Endodermal cell (in vitro differentiated cells): Measurements from ENCODE around the gene NEAT1. TPM values are rescaled to one million over a fixed set of nuclear protein-coding genes. Genes with fewer than 3 reads are reported as not detected.
"Not testable (repeated sequence)": the region's sequence is repeated elsewhere in the genome, so short reads cannot be mapped to it uniquely, and the experiment has no call there.

Experiments used
- DNase-seq: peaks from one replicate; pipeline ENCODE4 v3.0.0-alpha.2; 2017
- H3K27ac ChIP-seq: 2 replicates; pipeline ENCODE4 v1.5.1; 2013; ENCODE audit warnings: mild to moderate bottlenecking, low read depth, low read length, moderate library complexity
- H3K27me3 ChIP-seq: 2 replicates; pipeline ENCODE4 v1.6.1; 2013; ENCODE audit warnings: mild to moderate bottlenecking, low read length, moderate library complexity; ENCODE audit not compliant: insufficient read depth, control insufficient read depth, poor library complexity, severe bottlenecking
- H3K36me3 ChIP-seq: 2 replicates; pipeline ENCODE4 v1.7.0; 2013; ENCODE audit warnings: mild to moderate bottlenecking, low read length, moderate library complexity; ENCODE audit not compliant: control insufficient read depth, insufficient read depth
- H3K4me1 ChIP-seq: one replicate; pipeline ENCODE4 v1.7.0; 2013; ENCODE audit warnings: low read length; ENCODE audit not compliant: control insufficient read depth, insufficient read depth
- H3K4me3 ChIP-seq: 2 replicates; pipeline ENCODE4 v1.5.1; 2013; ENCODE audit warnings: mild to moderate bottlenecking, low read length, moderate library complexity
- H3K9ac ChIP-seq: 2 replicates; pipeline ENCODE4 v1.6.1; 2013; ENCODE audit warnings: mild to moderate bottlenecking, low read length, moderate library complexity; ENCODE audit not compliant: poor library complexity, severe bottlenecking; ENCODE audit errors: extremely low read depth
- H3K9me3 ChIP-seq: 2 replicates; pipeline ENCODE4 v1.6.1; 2013; ENCODE audit warnings: mild to moderate bottlenecking, low read length, moderate library complexity; ENCODE audit not compliant: control insufficient read depth
- H3K27ac Mint-ChIP-seq: 2 replicates; pipeline ENCODE4 v1.8.0; 2020; ENCODE audit warnings: mixed read lengths
- H3K27me3 Mint-ChIP-seq: 2 replicates; pipeline ENCODE4 v1.8.0; 2021; ENCODE audit warnings: mild to moderate bottlenecking, mixed read lengths; ENCODE audit not compliant: insufficient read depth
- H3K36me3 Mint-ChIP-seq: 2 replicates; pipeline ENCODE4 v1.8.0; 2020; ENCODE audit warnings: low read depth, mixed read lengths
- H3K4me1 Mint-ChIP-seq: 2 replicates; pipeline ENCODE4 v1.8.0; 2020; ENCODE audit warnings: mixed read lengths
- H3K4me3 Mint-ChIP-seq: 2 replicates; pipeline ENCODE4 v1.8.0; 2020; ENCODE audit warnings: mild to moderate bottlenecking, moderate library complexity, mixed read lengths
- H3K9me3 Mint-ChIP-seq: 2 replicates; pipeline ENCODE4 v1.8.0; 2020; ENCODE audit warnings: mild to moderate bottlenecking, mixed read lengths
- WGBS, 2 experiments: methylation state at CpG; one replicate each; pipeline versions ENCODE4 v1.1.5 to v1.1.7; 2013; ENCODE audit warnings: missing lambda C conversion rate in 2 of 2, mixed read lengths in 1 of 2; ENCODE audit not compliant: insufficient coverage in 1 of 2, insufficient read length in 1 of 2; 5-methylcytosine and 5-hydroxymethylcytosine counted together
- total RNA-seq, 2 donors: library from RNA; stranded (reverse); fragmentation: NEBNext Ultra II Directional in 1 of 2; extraction: Animal tissue kit (Norgen Biotek cat#: 25700) in 1 of 2; gene quantifications; 2 replicates in 1 of 2; 3 replicates in 1 of 2; pipeline ENCODE4 v1.2.1, GENCODE V29; 2021
- TF ChIP-seq, protein P1 (sequence below): fragments of 200-600 bp; sonication (generic); conservative IDR thresholded peaks from 2 replicates; pipeline ENCODE4 v1.5.0; 2021; ENCODE audit warnings: antibody characterized with exemption, mild to moderate bottlenecking

The NEAT1 gene
- total RNA-seq, 2 donors from 2014 or later = 61.3 to 85.2 TPM

DNA sequence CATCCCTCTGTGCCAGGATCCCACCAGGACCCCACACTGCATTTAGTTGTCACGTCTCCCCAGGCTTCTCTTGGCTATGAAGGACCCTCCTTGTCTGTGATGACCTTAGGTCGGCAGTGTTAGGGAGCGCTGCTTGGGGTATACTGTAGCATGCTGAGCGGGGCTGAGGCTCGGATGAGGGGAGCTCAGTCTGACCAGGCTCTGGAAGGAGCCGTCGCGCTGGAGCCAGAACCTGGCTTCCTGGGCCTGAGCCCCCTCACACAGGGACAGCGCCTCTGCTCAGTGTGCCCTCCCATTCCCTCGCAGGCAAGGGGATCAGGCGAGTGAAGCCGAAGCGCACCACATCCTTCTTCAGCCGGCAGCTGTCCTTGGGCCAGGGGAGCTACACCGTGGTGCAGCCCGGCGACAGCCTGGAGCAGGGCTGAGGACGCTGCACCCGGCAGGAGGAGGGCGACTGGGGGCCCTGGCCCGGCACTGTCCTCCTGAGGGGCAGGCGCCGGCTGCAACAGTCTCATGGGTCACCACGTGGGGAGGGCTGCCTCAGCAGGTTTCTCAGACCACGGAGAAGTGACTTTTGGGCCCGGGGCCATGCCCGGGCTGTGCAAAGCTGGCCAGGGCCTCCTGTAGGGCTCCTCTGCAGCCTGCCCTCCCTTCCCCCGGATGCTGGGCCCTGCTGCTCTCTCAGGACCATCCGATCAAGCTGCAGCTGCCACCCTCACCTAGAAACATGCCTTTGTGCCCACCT lies 11.5 kb upstream of the NEAT1 start:
- no peak overlapping the region for H3K9ac ChIP-seq
- WGBS, 2 experiments = 90 to 93% methylated on average over 8 to 29 of the region's 29 CpGs
- Mint-ChIP-seq H3K27ac (no peak overlapping the region), H3K4me3 (no peak overlapping the region), H3K36me3 (peaks cover 37% of the 10 kb centered on the region), H3K27me3 (no peaks in the 10 kb centered on the region), H3K4me1 (peaks cover 8% of the 10 kb centered on the region), H3K9me3 (no peaks in the 10 kb centered on the region)
- TF ChIP-seq, protein P1, sequence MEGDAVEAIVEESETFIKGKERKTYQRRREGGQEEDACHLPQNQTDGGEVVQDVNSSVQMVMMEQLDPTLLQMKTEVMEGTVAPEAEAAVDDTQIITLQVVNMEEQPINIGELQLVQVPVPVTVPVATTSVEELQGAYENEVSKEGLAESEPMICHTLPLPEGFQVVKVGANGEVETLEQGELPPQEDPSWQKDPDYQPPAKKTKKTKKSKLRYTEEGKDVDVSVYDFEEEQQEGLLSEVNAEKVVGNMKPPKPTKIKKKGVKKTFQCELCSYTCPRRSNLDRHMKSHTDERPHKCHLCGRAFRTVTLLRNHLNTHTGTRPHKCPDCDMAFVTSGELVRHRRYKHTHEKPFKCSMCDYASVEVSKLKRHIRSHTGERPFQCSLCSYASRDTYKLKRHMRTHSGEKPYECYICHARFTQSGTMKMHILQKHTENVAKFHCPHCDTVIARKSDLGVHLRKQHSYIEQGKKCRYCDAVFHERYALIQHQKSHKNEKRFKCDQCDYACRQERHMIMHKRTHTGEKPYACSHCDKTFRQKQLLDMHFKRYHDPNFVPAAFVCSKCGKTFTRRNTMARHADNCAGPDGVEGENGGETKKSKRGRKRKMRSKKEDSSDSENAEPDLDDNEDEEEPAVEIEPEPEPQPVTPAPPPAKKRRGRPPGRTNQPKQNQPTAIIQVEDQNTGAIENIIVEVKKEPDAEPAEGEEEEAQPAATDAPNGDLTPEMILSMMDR = no peak
- H3K36me3 ChIP-seq = peaks cover 18% of the 10 kb centered on the region
- no peaks in the 10 kb centered on the region for H3K4me1 ChIP-seq
- no peak overlapping the region for H3K27ac ChIP-seq
- H3K27me3 ChIP-seq = no peaks in the 10 kb centered on the region
- no peak overlapping the region for H3K4me3 ChIP-seq
- DNase-seq = peak; percentile 48
- H3K9me3 ChIP-seq = no peaks in the 10 kb centered on the region

DNA sequence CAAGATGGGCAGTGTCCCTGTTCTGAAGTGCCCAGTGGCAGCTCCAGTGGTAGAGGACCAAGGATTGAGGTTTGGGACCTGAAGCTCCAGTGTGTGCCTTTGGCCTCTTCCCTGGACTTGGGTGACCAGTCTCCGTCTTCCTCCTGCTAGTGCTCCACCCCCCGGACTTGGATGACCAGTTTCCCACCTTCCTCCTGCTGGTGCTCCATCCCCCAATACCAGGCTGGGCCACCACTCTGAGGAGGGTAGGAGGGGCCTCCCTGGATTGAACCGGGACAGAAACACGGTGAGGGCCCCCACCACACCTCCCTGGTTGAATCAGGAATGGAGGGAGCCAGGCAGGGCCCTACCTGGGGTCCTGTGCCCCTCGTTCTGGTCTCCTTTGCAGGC lies 10.9 kb upstream of the NEAT1 start:
- 91 to 94% methylated on average over 3 to 5 of the region's 5 CpGs for WGBS, 2 experiments

DNA sequence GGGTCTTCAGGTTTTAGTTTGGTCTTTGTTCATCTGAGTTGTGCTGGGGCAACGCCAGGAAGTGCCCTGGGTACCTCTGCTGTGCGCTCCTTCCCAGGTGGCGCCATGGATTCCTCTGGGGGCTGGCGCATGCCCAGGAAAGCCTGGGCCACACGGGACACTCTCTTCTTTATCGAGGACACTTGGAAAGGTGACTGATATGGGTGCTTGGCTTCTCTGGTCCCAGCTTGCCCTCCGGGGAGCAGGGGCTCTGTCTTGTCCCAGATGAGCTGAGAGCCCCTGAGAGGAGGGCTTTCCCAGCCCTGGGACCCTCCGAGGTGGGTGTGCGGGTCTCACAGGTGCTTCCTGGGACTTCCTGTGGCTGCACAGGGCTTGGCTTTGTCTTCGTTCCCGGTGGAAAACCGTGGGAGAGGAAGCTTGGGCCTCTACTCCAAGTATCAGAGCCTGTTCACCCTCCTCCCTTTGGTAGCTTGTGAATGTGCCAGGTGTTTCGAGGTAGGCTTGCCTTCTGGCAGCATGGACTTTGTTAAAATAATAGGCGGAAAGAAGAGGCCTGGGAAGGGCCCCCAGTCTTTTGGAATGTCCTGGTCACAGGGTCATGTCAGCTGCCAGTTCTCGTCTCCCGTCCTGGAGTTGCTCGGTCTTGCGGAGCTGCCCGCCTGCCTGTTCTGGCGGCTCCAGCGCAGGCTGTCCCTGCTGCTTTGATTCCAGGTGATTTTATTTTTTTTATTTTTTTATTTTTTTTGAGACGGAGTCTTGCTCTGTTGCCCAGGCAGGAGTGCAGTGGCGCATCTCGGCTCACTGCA lies 10.1 kb upstream of the NEAT1 start:
- Histone ChIP-seq H3K36me3 (peaks cover 18% of the 10 kb centered on the region), H3K4me3 (no peak overlapping the region), H3K9me3 (no peaks in the 10 kb centered on the region), H3K9ac (no peak overlapping the region), H3K4me1 (no peaks in the 10 kb centered on the region), H3K27me3 (no peaks in the 10 kb centered on the region), H3K27ac (no peak overlapping the region)
- peaks cover 20% of the 10 kb centered on the region for H3K4me1 Mint-ChIP-seq
- H3K9me3 Mint-ChIP-seq = no peaks in the 10 kb centered on the region
- peak overlapping the region; percentile 26 for H3K27ac Mint-ChIP-seq
- DNase-seq = peak; percentile 36
- H3K27me3 Mint-ChIP-seq = no peaks in the 10 kb centered on the region
- H3K36me3 Mint-ChIP-seq = peaks cover 33% of the 10 kb centered on the region
- TF ChIP-seq, protein P1 = no peak
- H3K4me3 Mint-ChIP-seq = no peak overlapping the region
- 92 to 93% methylated on average over 15 to 24 of the region's 24 CpGs for WGBS, 2 experiments

More for the DNA sequence above, 10.9 kb upstream of the NEAT1 start:
- Mint-ChIP-seq H3K9me3 (no peaks in the 10 kb centered on the region), H3K4me3 (no peak overlapping the region), H3K27me3 (no peaks in the 10 kb centered on the region), H3K27ac (no peak overlapping the region), H3K36me3 (peaks cover 37% of the 10 kb centered on the region), H3K4me1 (peaks cover 12% of the 10 kb centered on the region)
- Histone ChIP-seq H3K36me3 (peaks cover 18% of the 10 kb centered on the region), H3K9ac (no peak overlapping the region), H3K27ac (no peak overlapping the region), H3K4me1 (no peaks in the 10 kb centered on the region), H3K4me3 (no peak overlapping the region), H3K9me3 (no peaks in the 10 kb centered on the region), H3K27me3 (no peaks in the 10 kb centered on the region)
- TF ChIP-seq, protein P1 = no peak
- DNase-seq = peak; percentile 44

DNA sequence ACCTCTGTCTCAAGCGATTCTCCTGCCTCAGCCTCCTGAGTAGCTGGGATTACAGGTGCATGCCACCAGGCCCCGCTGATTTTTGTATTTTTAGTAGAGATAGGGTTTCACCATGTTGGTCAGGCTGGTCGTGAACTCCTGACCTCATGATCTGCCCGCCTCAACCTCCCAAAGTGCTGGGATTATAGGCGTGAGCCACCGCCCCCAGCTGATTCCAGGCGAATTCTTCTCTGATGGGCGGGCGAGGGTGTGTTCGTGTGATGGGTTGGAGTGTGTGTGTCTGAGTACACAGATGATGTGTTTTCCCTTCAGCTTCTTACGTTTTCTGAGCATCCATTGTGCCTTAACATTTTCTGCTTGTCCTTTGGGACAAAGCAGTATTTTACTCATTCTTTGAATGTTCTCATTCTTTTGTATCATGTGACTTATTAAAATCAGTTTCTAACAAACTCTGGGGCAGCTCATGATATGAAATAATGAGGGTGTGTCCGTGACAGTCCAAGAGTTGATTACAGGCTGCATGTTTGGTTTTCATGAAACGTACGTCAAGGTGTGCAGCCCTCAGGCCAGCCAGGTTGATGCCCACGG lies 9.4 kb upstream of the NEAT1 start:
- WGBS, 2 experiments = 92 to 94% methylated on average over 9 to 15 of the region's 15 CpGs
- H3K4me3 ChIP-seq, H3K9me3 Mint-ChIP-seq, H3K27ac ChIP-seq, H3K4me3 Mint-ChIP-seq, H3K9ac ChIP-seq, H3K27me3 ChIP-seq, H3K4me1 ChIP-seq, H3K27ac Mint-ChIP-seq, H3K27me3 Mint-ChIP-seq, H3K9me3 ChIP-seq, DNase-seq: not testable (repeated sequence)
- Mint-ChIP-seq H3K4me1 (peaks cover 27% of the 10 kb centered on the region), H3K36me3 (peaks cover 33% of the 10 kb centered on the region)
- H3K36me3 ChIP-seq = peaks cover 18% of the 10 kb centered on the region
